A673 (cell line): ENCODE data around the gene DROSHA.

Experiments
- CTCF ChIP-seq: fragments of 300-800, 200-600 bp; sonication (generic); conservative IDR thresholded peaks from 2 replicates; pipeline ENCODE4 v1.5.1; 2017; ENCODE audit warnings: low read depth, mild to moderate bottlenecking, antibody characterized with exemption, low read length, moderate library complexity, mixed read lengths
- EZH2 ChIP-seq: fragments of 200-600 bp; sonication (generic); IDR thresholded peaks from 2 replicates; pipeline ENCODE4 v1.6.1; 2017; ENCODE audit warnings: borderline replicate concordance, low read depth, mild to moderate bottlenecking, mixed read lengths, antibody characterized with exemption, low read length; ENCODE audit not compliant: poor library complexity, severe bottlenecking

- TF ChIP-seq CTCF = no peak
- no peak for TF ChIP-seq EZH2
Measured at GRCh38 chr5:31559942-31560341, 28.0 kb upstream of the DROSHA start.
